Stimulated activated CD4-positive, alpha-beta T cell treated with anti-CD3 and anti-CD28 coated beads, Interleukin-4, amount 100 ng/mL, for 24 hours (primary cell): ENCODE results near the gene DCLK2.

ENCODE experiments used
- DNase-seq: peaks from one replicate; pipeline ENCODE4 v3.0.0-alpha.2; 2020

DCLK2 gene

DNA sequence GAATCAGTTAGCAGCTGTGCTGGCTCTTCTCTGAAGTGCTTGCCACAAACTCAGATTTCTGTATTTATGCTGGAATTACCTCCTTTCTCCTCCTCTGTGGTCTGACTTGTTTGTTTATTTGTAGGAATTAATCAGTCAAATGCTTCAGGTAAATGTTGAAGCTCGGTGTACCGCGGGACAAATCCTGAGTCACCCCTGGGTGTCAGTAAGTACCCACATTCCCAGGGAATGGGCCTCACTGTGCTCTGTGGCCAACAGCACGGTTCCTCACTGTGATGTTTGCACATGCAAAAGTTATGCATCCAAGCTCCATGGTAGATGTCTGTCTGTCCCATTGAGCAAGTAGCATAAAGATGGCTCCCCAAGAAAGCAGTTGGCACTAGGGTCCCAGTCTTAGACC, 169.9 kb downstream of the DCLK2 start:
- no peak for DNase-seq

DNA sequence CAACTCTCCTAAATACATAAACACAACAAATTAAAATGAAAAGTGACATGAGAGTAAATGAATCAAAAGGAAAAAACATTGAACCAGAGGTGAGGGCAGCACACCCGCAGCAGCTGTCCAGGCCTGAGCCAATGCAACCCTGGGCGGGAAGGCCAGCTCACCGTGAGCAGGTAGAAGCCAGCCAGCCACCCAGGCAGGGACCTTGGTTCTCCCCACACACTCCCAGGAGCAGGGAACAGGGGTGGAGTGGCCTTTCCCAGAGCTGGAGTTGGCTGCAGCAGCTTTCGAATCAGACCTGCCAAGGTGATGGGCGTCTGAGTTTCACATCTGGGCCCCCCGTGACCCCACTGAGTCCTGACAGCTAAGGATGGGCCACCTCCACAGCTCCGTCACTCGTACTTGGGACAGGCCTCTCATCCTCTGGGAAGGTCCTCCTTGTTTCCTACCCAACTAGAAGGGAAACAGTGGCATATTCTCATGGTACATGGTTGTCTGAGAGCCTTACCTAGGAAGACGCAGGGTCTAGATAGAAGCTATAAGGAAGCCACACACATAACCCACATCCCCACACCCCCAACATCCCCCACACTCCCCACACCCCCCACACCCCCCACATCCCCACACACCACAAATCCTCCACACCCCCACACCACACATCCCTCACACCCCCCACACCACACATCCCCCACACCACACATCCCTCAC, 172.2 kb downstream of the DCLK2 start:
- DNase-seq, result no peak

DNA sequence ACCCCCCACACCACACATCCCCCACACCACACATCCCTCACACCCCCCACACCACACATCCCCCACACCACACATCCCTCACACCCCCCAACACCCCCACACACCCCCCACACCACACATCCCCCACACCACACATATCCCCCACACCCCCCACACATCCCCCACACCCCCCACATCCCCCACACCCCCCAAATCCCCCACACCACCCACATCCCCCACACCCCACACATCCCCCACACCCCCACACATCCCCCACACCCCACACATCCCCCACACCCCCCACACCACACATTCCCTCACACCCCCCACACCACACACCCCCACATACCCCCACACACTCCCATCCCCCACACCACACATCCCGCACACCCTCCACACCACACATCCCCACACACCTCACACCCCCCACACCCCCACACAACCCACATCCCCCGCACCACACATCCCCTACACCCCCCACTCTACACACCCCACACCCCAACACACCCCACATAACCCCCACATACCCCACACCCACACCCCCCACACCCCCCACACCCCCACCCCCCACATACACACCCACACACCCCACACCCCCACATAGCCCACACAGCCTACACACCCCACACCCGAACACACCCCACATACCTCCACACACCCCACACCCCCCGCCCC, 172.9 kb downstream of the DCLK2 start:
- DNase-seq, result no peak

DNA sequence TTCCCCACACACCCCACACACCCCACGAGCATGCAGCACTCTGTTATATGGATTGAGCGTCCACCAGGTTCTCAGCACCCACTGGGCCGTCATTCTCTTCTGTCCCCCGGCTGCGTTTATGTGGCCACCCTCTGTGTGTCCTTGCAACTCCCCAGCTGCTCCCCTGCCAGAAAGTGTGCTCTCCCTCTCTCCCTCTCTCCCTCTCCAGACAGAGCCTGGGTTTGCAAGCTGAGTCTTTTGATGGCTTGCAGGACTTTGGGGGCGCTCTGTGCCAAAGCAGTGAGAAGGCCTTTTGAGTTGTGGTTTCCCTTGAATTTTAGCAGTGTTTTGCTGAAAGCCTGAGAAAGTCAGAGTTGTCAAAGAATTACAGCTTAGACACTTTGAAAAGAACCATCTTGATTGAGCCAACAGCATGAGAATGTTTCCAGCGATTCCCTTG, 173.5 kb downstream of the DCLK2 start:
- DNase-seq, result no peak

DNA sequence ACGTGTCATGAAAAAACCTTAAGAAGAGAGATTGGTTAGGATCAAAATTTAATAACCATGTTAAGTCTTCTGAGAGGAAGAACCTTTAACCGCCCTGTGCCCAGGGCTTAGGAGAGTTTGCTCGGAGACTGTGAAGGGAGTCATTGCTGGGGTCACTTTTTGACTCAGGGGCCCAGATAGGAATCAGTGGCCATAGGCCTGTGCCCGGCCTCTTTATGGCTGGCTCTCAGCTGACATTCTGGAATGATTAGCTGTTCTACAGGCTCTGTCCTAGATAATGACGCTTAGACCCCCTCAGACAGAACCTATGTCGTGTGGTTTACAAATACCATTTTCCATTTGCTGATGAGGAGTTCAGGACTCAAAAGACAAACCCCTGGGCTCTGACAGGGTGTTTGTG, 174.1 kb downstream of the DCLK2 start:
- no peak for DNase-seq

DNA sequence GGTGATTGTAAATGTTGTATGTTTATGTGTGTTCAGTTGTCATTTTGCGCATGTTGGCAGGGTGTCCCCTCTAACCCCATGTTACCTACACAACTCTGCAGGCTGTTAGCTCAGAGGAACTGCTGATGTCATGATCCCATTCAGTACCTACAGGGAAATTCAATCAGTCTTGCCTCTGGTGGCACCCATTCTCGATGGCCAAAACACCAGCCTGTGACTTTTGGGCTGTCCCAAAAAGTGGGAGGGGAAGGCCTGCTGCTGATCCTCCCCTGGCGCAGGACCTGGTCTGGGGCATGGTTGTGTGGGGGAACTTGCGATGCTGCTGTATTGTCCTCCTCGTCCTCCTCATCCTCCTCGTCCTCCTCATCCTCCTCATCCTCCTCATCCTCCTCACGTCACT, 174.5 kb downstream of the DCLK2 start:
- DNase-seq, result no peak

DNA sequence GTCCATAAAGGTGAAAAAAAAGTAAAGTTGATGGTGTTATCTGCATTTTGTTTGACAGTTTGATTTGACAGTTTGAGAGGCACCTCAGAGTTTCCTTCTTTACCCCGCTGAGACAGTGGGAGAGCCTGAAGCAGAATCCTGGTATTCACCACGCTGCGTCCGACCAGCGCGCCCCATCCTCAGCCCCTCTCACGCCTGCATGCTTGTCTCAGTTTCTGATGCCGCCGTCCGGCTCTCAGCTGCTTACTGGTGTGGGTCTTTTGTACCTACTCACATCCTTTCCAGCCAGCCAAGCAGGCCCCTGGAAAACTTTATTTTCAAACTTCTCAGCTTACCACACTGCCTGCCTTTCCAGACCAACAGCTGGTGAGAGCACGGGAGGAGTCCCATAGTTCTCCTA, 175.2 kb downstream of the DCLK2 start:
- no peak for DNase-seq

DNA sequence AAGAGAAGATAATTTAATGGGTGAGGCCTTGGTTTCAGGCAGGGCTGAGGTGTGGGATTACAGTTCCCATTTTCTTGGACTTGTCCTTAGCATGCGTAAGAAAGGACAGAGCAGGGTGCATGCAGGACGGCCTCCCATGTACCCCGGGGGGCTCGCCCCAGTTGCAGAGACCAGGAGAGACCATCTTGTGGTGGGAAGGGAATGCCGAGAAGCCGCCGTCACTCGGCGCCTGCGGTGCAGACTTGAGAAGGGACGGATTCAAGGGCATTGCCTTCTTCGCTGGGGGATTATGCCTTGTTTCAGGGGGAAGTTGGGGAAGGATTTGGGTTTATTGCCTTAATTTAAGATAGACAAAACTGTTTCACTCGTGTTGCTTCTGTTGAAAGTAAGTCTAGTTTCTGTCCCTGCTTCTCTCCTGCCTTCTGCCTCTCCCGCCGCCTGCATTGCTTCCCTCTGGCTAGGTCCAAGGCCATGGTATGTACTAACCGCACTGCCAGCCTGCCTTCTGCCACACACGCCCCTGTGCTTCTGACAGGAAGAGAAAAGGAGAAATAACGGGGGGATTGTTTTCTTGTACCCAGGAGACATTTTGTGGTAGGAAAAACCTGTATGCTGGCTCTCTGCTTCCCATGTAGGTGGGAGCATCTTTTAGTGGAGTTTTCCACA, 175.9 kb downstream of the DCLK2 start:
- DNase-seq, result no peak

DNA sequence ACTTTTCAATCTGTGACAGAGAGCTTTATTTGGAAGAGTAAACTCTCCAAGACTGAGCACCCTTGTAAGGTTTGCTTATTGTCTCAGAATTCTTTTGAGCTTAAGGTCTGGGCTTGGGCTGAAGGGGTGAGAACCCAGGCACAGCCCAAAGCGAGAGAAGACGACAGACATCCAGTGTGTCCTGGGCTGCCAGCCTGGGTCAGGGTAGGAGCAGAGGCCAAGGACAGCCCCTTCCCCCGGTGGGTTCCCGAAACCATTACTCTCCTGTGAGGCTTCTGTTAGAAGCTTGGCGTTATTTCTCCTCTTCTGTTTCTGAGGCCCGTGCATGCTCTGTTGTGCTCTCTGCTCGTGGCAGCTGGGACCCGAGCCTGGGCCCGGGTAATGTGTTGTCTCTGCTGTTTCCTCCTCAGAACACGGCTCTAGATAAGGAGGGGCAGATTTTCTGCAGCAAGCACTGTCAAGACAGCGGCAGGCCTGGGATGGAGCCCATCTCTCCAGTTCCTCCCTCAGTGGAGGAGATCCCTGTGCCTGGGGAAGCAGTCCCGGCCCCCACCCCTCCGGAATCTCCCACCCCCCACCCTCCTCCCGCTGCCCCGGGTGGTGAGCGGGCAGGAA, 177.5 kb downstream of the DCLK2 start:
- DNase-seq, result no peak

DNA sequence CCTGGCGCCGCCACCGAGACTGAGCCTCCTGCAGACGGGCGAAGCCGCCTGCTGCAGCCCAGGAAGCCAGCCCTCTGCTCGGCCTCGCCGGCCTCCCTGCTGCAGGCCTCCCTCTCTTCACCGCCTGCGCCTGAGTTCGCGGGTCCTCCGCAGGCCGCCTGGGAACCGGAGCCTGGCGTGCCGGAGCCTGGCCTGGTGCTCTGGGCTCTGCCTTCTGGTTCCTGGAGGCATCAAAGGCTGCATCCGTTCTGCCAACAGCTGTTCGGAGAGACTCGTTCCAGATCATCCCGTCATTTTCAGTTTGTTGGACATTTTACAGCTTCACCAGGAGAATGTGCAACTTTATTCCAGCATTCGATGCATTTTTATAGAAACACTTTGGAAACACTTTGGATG, 178.0 kb downstream of the DCLK2 start:
- no peak for DNase-seq

DNA sequence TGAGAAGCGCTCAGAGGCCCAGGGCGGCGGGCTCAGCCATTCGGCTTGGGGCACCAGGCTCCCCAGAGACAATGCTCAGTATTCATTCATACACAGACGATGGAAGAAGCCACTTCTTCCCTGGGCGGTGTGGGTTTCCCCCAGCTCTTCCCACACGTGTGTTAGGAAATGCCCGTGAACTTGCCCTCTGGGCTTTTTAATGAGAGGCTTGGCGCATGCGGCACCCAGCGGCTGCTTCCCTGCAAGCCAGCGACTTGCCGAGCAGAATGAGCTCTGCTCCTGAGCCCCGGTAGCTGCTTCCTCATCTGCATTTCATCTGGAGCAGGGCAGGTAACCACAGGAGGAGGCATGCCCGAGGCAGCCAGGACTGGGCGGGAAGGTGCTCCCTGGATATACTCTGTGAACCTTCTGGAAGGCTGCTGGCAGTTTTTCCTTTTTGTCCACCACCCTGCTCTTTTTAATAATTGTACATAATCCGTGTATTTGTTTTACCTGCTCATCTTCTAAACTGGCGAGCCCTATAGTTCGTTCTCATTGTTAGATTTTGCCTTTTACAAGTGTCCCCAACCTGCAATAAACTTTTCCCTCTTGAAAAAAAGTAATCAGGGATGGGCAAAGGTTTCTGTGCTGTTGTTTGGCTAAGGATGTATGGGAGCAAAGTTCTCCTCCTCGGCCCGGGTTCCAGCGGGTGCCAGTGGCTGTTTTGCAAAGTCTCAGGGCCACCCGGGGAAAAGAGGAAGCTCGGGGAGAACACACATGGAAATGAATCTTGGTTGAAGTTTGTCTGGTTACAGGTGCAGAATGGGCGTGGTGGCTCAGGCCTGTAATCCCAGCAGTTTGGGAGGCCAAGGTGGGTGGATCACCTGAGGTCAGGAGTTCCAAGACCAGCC, 178.8 kb downstream of the DCLK2 start:
- DNase-seq, result no peak

DNA sequence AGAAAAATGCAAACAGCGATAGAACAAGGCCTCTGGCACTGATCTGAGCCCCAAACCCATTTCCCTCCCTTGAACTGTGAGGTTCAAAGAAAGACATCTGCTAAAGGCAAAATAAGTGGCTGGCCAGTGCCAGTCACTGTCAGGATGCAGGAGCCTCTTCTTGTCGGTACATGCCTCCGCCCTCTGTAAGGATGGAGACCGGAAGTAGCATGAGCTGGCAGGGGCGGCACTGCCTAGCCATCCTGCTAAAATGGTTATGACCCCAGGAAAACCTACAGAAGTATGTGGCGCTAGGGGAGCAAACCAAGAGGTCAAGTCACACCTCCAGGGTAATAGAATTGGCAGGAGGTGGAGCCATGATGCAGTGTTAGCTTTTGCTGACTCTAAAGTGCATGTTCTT, 180.3 kb downstream of the DCLK2 start:
- no peak for DNase-seq

DNA sequence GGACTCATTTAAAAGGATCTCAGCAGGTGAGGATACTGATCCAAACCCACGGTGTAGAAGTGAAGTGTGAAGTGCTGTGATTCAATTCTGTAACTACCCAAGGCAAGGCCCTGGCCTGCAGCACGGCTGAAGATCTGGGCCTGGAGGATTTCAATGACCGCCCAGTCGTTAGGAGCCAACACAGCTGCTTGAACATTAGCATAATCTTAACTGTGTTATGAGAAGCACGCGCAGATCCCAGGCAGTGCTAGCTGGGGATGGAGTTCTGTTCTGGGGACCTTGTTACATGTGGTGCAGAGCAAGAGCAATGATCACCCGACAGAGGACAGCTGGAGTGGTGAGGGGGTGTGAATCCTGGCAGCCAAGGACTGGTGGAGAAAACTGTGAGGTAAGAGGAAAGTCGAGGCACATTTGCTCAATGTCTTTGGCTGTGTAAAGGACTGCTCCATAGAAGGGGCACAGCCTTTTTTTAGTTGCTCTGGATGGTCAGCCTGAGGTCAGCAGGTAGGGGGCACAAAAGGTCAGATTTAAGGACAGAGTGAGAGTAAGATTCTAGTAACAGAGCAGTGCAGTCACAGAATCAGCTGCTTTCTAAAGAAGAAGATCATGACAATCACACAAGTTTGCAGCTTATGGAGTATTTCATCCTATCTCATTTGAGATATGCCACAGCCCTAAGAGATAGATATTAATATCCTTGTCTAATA, 181.8 kb downstream of the DCLK2 start:
- DNase-seq, result no peak

DNA sequence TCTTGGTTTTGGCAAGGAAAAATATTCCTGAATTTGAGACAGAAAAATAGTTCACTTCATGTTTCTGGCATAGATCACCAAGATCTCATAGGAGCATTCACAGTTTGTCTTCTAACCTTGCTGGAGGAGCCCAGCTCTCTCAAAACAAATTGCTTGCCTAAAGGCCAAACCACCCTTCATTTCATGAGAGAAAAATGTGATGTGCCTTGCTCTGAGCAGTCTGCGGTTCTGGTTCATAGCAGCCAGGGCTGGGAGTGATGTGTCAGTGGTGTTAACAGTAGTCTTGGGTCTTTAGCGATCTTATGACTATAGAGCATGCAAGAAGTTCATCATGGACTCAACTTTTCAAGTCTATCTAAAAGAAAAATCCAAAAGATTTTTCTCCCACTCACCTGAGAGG, 183.3 kb downstream of the DCLK2 start:
- no peak for DNase-seq

DNA sequence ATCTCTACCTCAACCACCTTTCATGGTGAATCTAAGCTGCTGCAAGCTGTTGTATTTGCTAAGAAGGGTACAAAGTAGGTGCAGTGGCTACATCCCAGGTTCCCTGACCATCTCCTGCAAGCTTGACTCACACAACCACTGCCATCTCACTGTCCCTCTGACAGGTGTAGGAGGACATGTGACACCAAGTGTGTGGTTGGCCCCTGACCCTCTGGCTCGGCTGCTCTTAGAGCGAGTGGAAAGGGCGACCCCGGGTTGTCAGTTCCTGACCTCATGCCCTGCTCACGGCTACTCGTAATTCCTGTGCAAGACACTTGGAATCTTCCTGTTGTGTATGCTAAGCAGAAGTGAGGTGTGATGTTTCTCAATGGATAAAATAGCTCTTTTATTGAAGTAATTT, 184.4 kb downstream of the DCLK2 start:
- no peak for DNase-seq

DNA sequence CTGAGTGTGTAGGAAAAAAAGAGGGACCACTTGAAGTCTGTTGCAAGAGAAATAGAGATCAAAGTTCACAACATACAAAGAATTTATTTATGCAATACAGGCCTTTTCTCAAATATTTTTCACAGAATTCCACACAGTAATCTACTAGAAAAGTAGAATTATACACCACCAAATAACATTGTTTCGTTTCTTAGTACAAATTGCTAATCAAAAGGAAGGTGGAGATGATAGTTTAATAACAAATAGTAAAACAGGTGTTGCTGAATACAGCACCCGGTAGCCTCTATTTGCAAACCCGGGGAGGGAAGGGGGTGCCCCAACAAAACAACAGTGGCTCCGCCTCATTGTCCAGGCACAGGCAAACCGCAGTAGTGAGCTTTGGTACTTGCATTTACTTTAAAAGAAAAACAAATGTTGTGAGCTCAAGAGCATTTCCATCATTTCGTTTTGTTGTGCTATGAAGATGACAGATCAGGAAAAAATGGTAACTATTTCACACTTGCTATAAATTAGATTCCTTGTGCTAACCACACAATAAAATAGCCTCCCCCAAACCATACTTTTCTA, 186.4 kb downstream of the DCLK2 start:
- no peak for DNase-seq

DNA sequence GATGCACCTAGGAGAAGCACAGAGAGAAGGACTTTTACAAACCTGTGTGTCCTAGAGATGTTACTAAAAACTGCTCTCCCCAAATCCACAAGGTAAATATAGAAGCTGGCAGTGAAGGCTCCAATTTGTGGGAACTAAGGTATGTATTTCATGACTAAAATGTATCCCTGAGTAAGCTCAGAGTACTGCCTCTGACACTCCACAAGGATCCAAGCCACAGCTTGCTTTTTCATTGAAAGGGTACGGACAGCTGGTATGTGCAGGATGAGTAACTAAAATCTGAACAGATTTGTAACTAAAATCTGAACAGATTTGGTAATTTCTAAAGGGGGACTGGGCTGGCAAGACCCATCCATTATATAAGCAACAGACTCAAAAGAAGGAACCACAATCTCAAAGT, 187.6 kb downstream of the DCLK2 start:
- no peak for DNase-seq

DNA sequence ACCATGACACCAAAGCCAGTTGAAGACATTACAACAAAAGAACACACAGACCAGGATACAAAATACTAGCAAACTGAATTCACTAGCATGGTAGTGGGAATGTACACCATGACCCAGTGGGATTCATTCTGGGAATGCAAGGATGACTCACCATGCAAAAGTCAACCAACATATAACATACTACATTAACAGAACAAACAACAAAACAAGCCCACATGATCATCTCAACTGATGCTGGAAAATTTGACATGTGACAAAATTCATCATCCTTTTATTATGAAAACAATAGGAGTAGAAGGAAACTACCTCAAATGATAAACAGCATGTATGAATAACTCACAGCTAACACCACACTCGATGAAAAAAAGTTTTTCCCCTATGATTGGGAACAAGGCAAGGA, 190.2 kb downstream of the DCLK2 start:
- DNase-seq, result no peak

DNA sequence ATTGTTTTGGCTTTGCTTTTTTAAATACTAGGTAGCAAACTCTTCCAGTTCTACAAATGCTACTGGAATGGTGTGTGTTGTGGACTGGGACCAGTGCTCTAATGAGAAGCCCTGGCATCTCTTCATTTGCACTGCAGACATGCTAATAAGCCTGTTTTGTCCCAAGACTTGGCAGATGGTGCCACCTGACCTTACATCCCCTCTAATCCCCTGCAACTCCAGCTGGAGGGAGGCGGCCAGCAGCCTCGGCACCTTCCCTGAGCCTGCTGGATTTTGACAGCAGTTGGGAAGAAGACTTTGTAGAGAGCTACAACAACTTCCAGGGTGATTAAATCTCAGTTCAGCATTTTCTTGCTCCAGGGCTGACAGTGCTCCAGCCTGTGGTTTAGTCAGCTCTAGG, 200.0 kb downstream of the DCLK2 start:
- no peak for DNase-seq

DNA sequence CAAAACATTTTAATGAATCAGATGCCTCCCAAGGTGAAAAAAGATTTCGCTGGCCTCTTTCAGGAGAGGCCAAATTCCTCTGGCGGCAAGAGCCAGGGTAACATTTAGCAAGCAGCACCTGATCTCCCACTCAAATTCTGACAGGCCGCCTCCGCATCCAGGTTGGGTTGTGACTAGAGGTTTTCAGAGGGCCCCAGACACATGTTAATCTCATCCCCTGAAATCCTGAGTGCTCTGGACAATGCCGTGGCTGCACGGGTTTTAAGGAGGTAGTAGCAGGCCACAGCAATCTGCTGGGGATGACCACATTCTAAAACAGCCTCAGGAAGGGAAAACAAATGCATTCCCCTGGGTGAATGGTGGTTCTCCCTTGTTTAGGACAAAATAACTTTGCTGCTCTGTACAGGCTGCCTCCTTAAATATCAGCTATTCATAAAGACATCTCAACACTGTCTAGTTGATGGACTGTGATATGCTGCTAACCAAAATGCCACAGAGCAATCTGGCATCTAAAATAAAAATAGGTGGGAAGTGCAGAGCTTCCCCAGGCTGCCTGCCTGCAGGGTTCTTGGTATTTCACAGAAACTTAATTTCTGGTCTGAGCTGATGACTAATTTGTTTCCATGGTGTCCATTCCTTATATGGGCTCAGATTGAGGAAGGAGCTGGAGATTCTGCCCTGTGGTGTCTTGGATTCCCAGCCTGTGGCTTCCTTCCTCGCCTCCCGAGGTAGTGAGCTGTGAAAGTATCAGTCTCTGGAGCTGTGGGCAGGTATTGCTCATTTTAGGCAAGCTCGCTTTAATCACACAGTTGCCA, 202.0 kb downstream of the DCLK2 start:
- no peak for DNase-seq

DNA sequence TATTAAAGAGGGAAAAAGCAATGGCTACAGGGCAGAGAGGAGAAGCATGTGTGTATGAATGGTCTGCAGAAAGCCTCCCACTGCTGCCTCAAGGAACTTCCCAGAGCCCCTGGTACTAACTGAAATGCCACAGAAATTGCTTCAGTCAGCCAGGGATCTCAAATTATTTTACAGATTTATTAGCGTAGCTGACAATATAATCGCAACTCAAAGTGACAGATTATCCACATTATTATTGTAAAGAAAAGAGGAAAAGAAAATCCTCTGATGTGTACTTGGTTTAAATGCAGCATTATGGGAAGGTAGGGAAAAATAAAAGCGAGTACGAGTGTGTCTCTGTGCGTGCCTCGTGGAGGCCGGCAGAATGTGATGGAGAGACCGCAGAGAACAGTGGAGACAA, 202.7 kb downstream of the DCLK2 start:
- no peak for DNase-seq
